Upper lobe of left lung (tissue), 6 donors: ENCODE measurements around the gene ENPP3. TPM values are rescaled to one million over a fixed set of nuclear protein-coding genes. Genes with fewer than 3 reads are reported as not detected.
"Not testable (repeated sequence)": the region's sequence is repeated elsewhere in the genome, so short reads cannot be mapped to it uniquely, and the experiment has no call there.

Source experiments
- ATAC-seq, 2 donors: fragments of 200-7000 bp; cut with Tn5 transposase; one replicate each; pipeline ENCODE4 v1.9.1; 2022; ENCODE audit warnings: mild to moderate bottlenecking in 2 of 2, moderate library complexity in 2 of 2; ENCODE audit not compliant: low FRiP score in 2 of 2
- DNase-seq, 2 donors: peaks; one replicate each; pipeline ENCODE4 v3.0.0-alpha.2; 2019 to 2020
- H3K27ac ChIP-seq, 4 donors: fragments of 200-600 bp; sonication (generic); one replicate each; pipeline ENCODE4 v1.5.1; 2016 to 2019
- H3K27me3 ChIP-seq, 4 donors: fragments of 200-600 bp; sonication (generic); one replicate each; pipeline ENCODE4 v1.5.1; 2017 to 2019
- H3K36me3 ChIP-seq, 4 donors: fragments of 200-600 bp; sonication (generic); one replicate each; pipeline ENCODE4 v1.5.1; 2016 to 2019
- H3K4me1 ChIP-seq, 4 donors: fragments of 200-600 bp; sonication (generic); one replicate each; pipeline ENCODE4 v1.5.1; 2018 to 2019
- H3K4me3 ChIP-seq, 4 donors: fragments of 200-600 bp; sonication (generic); one replicate each; pipeline ENCODE4 v1.5.1; 2017 to 2019; ENCODE audit warnings: mild to moderate bottlenecking in 2 of 4, moderate library complexity in 1 of 4
- H3K9me3 ChIP-seq, 4 donors: fragments of 200-600 bp; sonication (generic); one replicate each; pipeline ENCODE4 v1.5.1; 2018 to 2019
- CTCF ChIP-seq, 6 experiments: fragments of 450-650 bp in 4 of 6; fragments of 200-600 bp in 2 of 6; sonication (generic) in 2 of 6; IDR thresholded peaks; one replicate each; pipeline ENCODE4 v1.5.1; 2016 to 2019; ENCODE audit warnings: antibody characterized with exemption in 6 of 6
- EP300 ChIP-seq, 4 donors: sonication (generic); formaldehyde crosslinking; IDR thresholded peaks; one replicate each; pipeline ENCODE4 v1.5.1; 2017; ENCODE audit warnings: antibody characterized with exemption in 4 of 4, control low read depth in 2 of 4
- POLR2A ChIP-seq, 4 donors: fragments of 450-650 bp; IDR thresholded peaks; one replicate each; pipeline ENCODE4 v1.5.1; 2016 to 2017; ENCODE audit warnings: antibody characterized with exemption in 4 of 4, mild to moderate bottlenecking in 2 of 4
- POLR2AphosphoS5 ChIP-seq, 2 donors: sonication (generic); formaldehyde crosslinking; IDR thresholded peaks; one replicate each; pipeline ENCODE4 v1.5.1; 2017; ENCODE audit warnings: antibody characterized with exemption in 2 of 2
- whole genome bisulfite sequencing, 2 donors: methylation state at CpG; one replicate each; pipeline ENCODE4 v1.1.5; 2017 to 2018; 5-methylcytosine and 5-hydroxymethylcytosine counted together
- total RNA-seq, 6 donors: library from RNA; depleted of rRNA in 4 of 6; stranded (reverse); fragments of >200 nt in 4 of 6; gene quantifications; one replicate each; pipeline versions ENCODE4 v1.1.0 to v1.2.1, GENCODE V29; 2016 to 2021
- donor health status: DM: no; HTN: no; CAD: no; lungs with moderate emphysema.
- donor health status: DM: no; HTN: yes; CAD: no; lungs with severe emphysema.

The ENPP3 gene
- total RNA-seq, 6 donors from 2014 or later = under 0.01 to 2.1 (median 0.39) TPM

GRCh38 chr6:131693384-131693783, 56.3 kb downstream of the ENPP3 start:
- no peaks in the 10 kb centered on the region for H3K27me3 ChIP-seq
- no peaks in the 10 kb centered on the region for H3K9me3 ChIP-seq
- DNase-seq = no peak
- H3K4me1 ChIP-seq = no peaks in the 10 kb centered on the region
- ATAC-seq = no peak
- no peak overlapping the region for H3K27ac ChIP-seq
- H3K36me3 ChIP-seq = no peaks in the 10 kb centered on the region
- WGBS, 2 donors = 78 to 92% methylated on average over 5 of the region's 5 CpGs
- H3K4me3 ChIP-seq = no peak overlapping the region
- TF ChIP-seq EP300 (IDR thresholded peaks at IDR 0.05) = no peak
- TF ChIP-seq POLR2AphosphoS5 (IDR thresholded peaks at IDR 0.05) = no peak
- TF ChIP-seq CTCF (IDR thresholded peaks at IDR 0.05) = no peak
- no peak for TF ChIP-seq POLR2A (IDR thresholded peaks at IDR 0.05)

- peak; percentile 40 to 67 (median 58) for TF ChIP-seq CTCF (IDR thresholded peaks at IDR 0.05)
- no peak for TF ChIP-seq POLR2AphosphoS5 (IDR thresholded peaks at IDR 0.05)
- TF ChIP-seq POLR2A (IDR thresholded peaks at IDR 0.05) = no peak
- TF ChIP-seq EP300 (IDR thresholded peaks at IDR 0.05) = no peak
- no peak overlapping the region for H3K4me3 ChIP-seq
- DNase-seq (peak in 1 of 2 donors; percentile 22), ATAC-seq (peak; percentile 71 to 88)
- no peaks in the 10 kb centered on the region for H3K27me3 ChIP-seq
- H3K36me3 ChIP-seq = no peaks in the 10 kb centered on the region
- no peaks in the 10 kb centered on the region for H3K4me1 ChIP-seq
- no peaks in the 10 kb centered on the region for H3K9me3 ChIP-seq
- WGBS, 2 donors = 34 to 41% methylated on average over 2 of the region's 2 CpGs
- no peak overlapping the region for H3K27ac ChIP-seq
Measured at GRCh38 chr6:131694832-131695426, 57.8 kb downstream of the ENPP3 start.

GRCh38 chr6:131696956-131697355, 59.9 kb downstream of the ENPP3 start:
- TF ChIP-seq CTCF (IDR thresholded peaks at IDR 0.05) (no peak), POLR2A (IDR thresholded peaks at IDR 0.05) (no peak), POLR2AphosphoS5 (IDR thresholded peaks at IDR 0.05) (no peak), EP300 (IDR thresholded peaks at IDR 0.05) (no peak)
- H3K36me3 ChIP-seq = no peaks in the 10 kb centered on the region
- 93 to 94% methylated on average over 6 to 7 of the region's 7 CpGs for WGBS, 2 donors
- H3K27me3 ChIP-seq = no peaks in the 10 kb centered on the region
- ATAC-seq = no peak
- no peaks in the 10 kb centered on the region for H3K9me3 ChIP-seq
- H3K27ac ChIP-seq = no peak overlapping the region
- no peaks in the 10 kb centered on the region for H3K4me1 ChIP-seq
- no peak overlapping the region for H3K4me3 ChIP-seq
- no peak for DNase-seq

- H3K4me3 ChIP-seq, H3K36me3 ChIP-seq, H3K27ac ChIP-seq, DNase-seq, H3K27me3 ChIP-seq, H3K4me1 ChIP-seq, H3K9me3 ChIP-seq: not testable (repeated sequence)
- peak in 1 of 2 donors; percentile 13 for ATAC-seq
- WGBS, 2 donors = no CpG with 5 or more reads among the region's 14 CpGs
Measured at GRCh38 chr6:131700851-131701250, 63.7 kb downstream of the ENPP3 start.

GRCh38 chr6:131703905-131704304, 66.8 kb downstream of the ENPP3 start:
- ATAC-seq, H3K36me3 ChIP-seq, H3K27me3 ChIP-seq, DNase-seq, H3K9me3 ChIP-seq, H3K4me3 ChIP-seq, H3K4me1 ChIP-seq, H3K27ac ChIP-seq: not testable (repeated sequence)
- no CpG with 5 or more reads among the region's 2 CpGs for WGBS, 2 donors

- not testable (repeated sequence) for H3K36me3 ChIP-seq, H3K27ac ChIP-seq, H3K4me1 ChIP-seq, H3K4me3 ChIP-seq, H3K9me3 ChIP-seq, H3K27me3 ChIP-seq, ATAC-seq
- WGBS, 2 donors = 98 to 100% methylated on average over 3 to 5 of the region's 18 CpGs
- DNase-seq = peak in 1 of 2 donors; percentile 20
Measured at GRCh38 chr6:131710917-131711316, 73.8 kb downstream of the ENPP3 start, which contains the start of gene CTAGE9. Gene CTAGE9 (minus strand): TSS chr6:131711017. CDS start chr6:131711017, 0 bp downstream.

GRCh38 chr6:131715567-131715966, 78.5 kb downstream of the ENPP3 start:
- H3K4me3 ChIP-seq, H3K27me3 ChIP-seq, H3K36me3 ChIP-seq, H3K4me1 ChIP-seq, H3K9me3 ChIP-seq, H3K27ac ChIP-seq: not testable (repeated sequence)
- DNase-seq (peak in 1 of 2 donors; percentile 51), ATAC-seq (peak in 1 of 2 donors; percentile 40)
- 77 to 100% methylated on average over 1 to 6 of the region's 6 CpGs for WGBS, 2 donors
